A549 (cell line): ENCODE measurements around the gene IQGAP2. TPM values are rescaled to one million over a fixed set of nuclear protein-coding genes. Genes with fewer than 3 reads are reported as not detected.

ENCODE experiments used
- ATAC-seq, 2 experiments: fragments of 200-7000 bp in 1 of 2; fragments of >200 bp in 1 of 2; cut with Nextera tagmentation in 1 of 2; cut with Tn5 transposase in 1 of 2; 3 replicates each; pipeline versions ENCODE4 v1.8.0 to v1.9.1; 2018 to 2020; ENCODE audit warnings: mild to moderate bottlenecking in 1 of 2, moderate library complexity in 1 of 2
- CTCF ChIA-PET: fragments of 300-600 bp; sonication (Branson Sonifier 250); formaldehyde crosslinking; extraction: SDS; loops from one replicate; lab custom pipeline; 2021; ENCODE audit warnings: antibody characterized with exemption, inconsistent platforms; lab: Yijun Ruan, JAX
- POLR2A ChIA-PET: fragments of 350-600 bp; formaldehyde crosslinking; extraction: SDS; loops from one replicate; lab custom pipeline; 2021; ENCODE audit warnings: antibody characterized with exemption, inconsistent platforms; lab: Yijun Ruan, JAX
- DNase-seq, 2 experiments: peaks; one replicate each; pipeline versions ENCODE4 v3.0.0 to v3.0.0-alpha.2; 2011 to 2016; ENCODE audit warnings: low read depth in 1 of 2, low spot score in 1 of 2
- FAIRE-seq: peaks from 2 replicates; lab custom pipeline; 2011; peaks lifted over from hg19 to GRCh38; lab: Jason Lieb, UNC
- H3K27ac ChIP-seq, 2 experiments: fragments of >200 bp; sonication (Bioruptor Twin); formaldehyde crosslinking; 3 replicates each; pipeline ENCODE4 v1.5.1; 2016 to 2017
- H3K4me1 ChIP-seq: fragments of >200 bp; sonication (Bioruptor Twin); formaldehyde crosslinking; 3 replicates; pipeline ENCODE4 v1.6.1; 2016
- H3K4me2 ChIP-seq: fragments of >200 bp; sonication (Bioruptor Twin); formaldehyde crosslinking; 3 replicates; pipeline ENCODE4 v1.6.1; 2016
- H3K4me3 ChIP-seq: fragments of >200 bp; sonication (Bioruptor Twin); formaldehyde crosslinking; 3 replicates; pipeline ENCODE4 v1.5.1; 2016
- H3K9me3 ChIP-seq: fragments of >200 bp; sonication (Bioruptor Twin); formaldehyde crosslinking; 3 replicates; pipeline ENCODE4 v1.6.1; 2016
- ATOH8 ChIP-seq: fragments of 250-450 bp; sonication (Bioruptor Pico); IDR thresholded peaks from 2 replicates; pipeline ENCODE4 v1.5.0; 2020; ENCODE audit warnings: low read depth, mild to moderate bottlenecking, moderate library complexity
- CEBPB ChIP-seq, 2 experiments: fragments of >200 bp in 1 of 2; sonication (Bioruptor Twin) in 1 of 2; formaldehyde crosslinking in 1 of 2; IDR thresholded peaks; 2 replicates each; pipeline ENCODE4 v1.6.1; 2012 to 2016
- CHD2 ChIP-seq: fragments of 150-350 bp; IDR thresholded peaks from 2 replicates; pipeline ENCODE4 v1.6.1; 2014; ENCODE audit warnings: low read length; ENCODE audit not compliant: partially characterized antibody
- CHD4 ChIP-seq: fragments of 200-600 bp; sonication (generic); IDR thresholded peaks from 2 replicates; pipeline ENCODE4 v1.6.1; 2016; ENCODE audit warnings: antibody characterized with exemption, mild to moderate bottlenecking, borderline replicate concordance
- CTCF ChIP-seq: fragments of >200 bp; sonication (Bioruptor Twin); formaldehyde crosslinking; IDR thresholded peaks from 3 replicates; pipeline ENCODE4 v1.5.1; 2016
- EHMT2 ChIP-seq: fragments of 200-600 bp; sonication (generic); IDR thresholded peaks from 2 replicates; pipeline ENCODE4 v1.6.1; 2016; ENCODE audit warnings: antibody characterized with exemption, low read depth, mild to moderate bottlenecking, moderate library complexity
- FOSB ChIP-seq: fragments of 250-450 bp; sonication (Bioruptor Pico); IDR thresholded peaks from 2 replicates; pipeline ENCODE4 v1.5.0; 2020; ENCODE audit warnings: mild to moderate bottlenecking, moderate library complexity
- HDAC2 ChIP-seq: fragments of 200-600 bp; sonication (generic); IDR thresholded peaks from 2 replicates; pipeline ENCODE4 v1.6.1; 2016
- HMGXB4 ChIP-seq: fragments of 250-450 bp; sonication (Bioruptor Pico); IDR thresholded peaks from 2 replicates; pipeline ENCODE4 v1.5.0; 2021; ENCODE audit warnings: mild to moderate bottlenecking, moderate library complexity, borderline replicate concordance
- HOXA7 ChIP-seq: fragments of 250-450 bp; sonication (Bioruptor Pico); IDR thresholded peaks from 2 replicates; pipeline ENCODE4 v1.5.0; 2020; ENCODE audit warnings: mild to moderate bottlenecking, moderate library complexity
- HOXB13 ChIP-seq: fragments of 250-450 bp; sonication (Bioruptor Pico); IDR thresholded peaks from 2 replicates; pipeline ENCODE4 v1.5.0; 2020; ENCODE audit warnings: low read depth, mild to moderate bottlenecking, moderate library complexity
- HOXB5 ChIP-seq: fragments of 250-450 bp; sonication (Bioruptor Pico); IDR thresholded peaks from 2 replicates; pipeline ENCODE4 v1.5.0; 2020; ENCODE audit warnings: mild to moderate bottlenecking, moderate library complexity
- KDM1A ChIP-seq: fragments of 200-600 bp; sonication (generic); IDR thresholded peaks from 2 replicates; pipeline ENCODE4 v1.6.1; 2016; ENCODE audit warnings: low read depth, mild to moderate bottlenecking
- NPAS2 ChIP-seq: fragments of 250-450 bp; sonication (Bioruptor Pico); IDR thresholded peaks from 2 replicates; pipeline ENCODE4 v1.8.0; 2022; ENCODE audit warnings: mild to moderate bottlenecking, moderate library complexity, borderline replicate concordance
- NR3C1 ChIP-seq: fragments of >200 bp; sonication (Bioruptor Twin); formaldehyde crosslinking; IDR thresholded peaks from 3 replicates; pipeline ENCODE4 v1.6.1; 2017
- PBX3 ChIP-seq: IDR thresholded peaks from 2 replicates; pipeline ENCODE4 v1.6.1; 2012
- PHF8 ChIP-seq: fragments of 200-600 bp; sonication (generic); IDR thresholded peaks from 2 replicates; pipeline ENCODE4 v1.6.1; 2016; ENCODE audit warnings: low read depth, mild to moderate bottlenecking, antibody characterized with exemption, moderate library complexity, borderline replicate concordance
- POLR2A ChIP-seq: IDR thresholded peaks from 2 replicates; pipeline ENCODE4 v1.6.1; 2012; ENCODE audit warnings: mild to moderate bottlenecking, low read length
- RAD21 ChIP-seq, 2 experiments: fragments of >200 bp in 1 of 2; sonication (Bioruptor Twin) in 1 of 2; formaldehyde crosslinking in 1 of 2; IDR thresholded peaks in 1 of 2; conservative IDR thresholded peaks in 1 of 2; 2 replicates in 1 of 2; 3 replicates in 1 of 2; pipeline ENCODE4 v1.6.1; 2012 to 2018; ENCODE audit warnings: inconsistent platforms in 1 of 2
- RARB ChIP-seq: fragments of 250-450 bp; sonication (Bioruptor Pico); IDR thresholded peaks from 2 replicates; pipeline ENCODE4 v1.8.0; 2021; ENCODE audit warnings: mild to moderate bottlenecking, moderate library complexity
- RFX5 ChIP-seq: fragments of 450-650 bp; IDR thresholded peaks from 2 replicates; pipeline ENCODE4 v1.7.1; 2014; ENCODE audit warnings: antibody characterized with exemption, mild to moderate bottlenecking, moderate library complexity
- RNF2 ChIP-seq: fragments of 200-600 bp; sonication (generic); IDR thresholded peaks from 2 replicates; pipeline ENCODE4 v1.6.1; 2016; ENCODE audit warnings: low read depth, mild to moderate bottlenecking, antibody characterized with exemption, moderate library complexity, borderline replicate concordance
- SMC3 ChIP-seq: fragments of >200 bp; sonication (Bioruptor Twin); formaldehyde crosslinking; IDR thresholded peaks from 3 replicates; pipeline ENCODE4 v1.6.1; 2018; ENCODE audit warnings: inconsistent platforms
- TFCP2L1 ChIP-seq: fragments of 250-450 bp; sonication (Bioruptor Pico); IDR thresholded peaks from 2 replicates; pipeline ENCODE4 v1.5.0; 2021; ENCODE audit warnings: mild to moderate bottlenecking
- ZFP36 ChIP-seq: fragments of 450-650 bp; IDR thresholded peaks from 2 replicates; pipeline ENCODE4 v1.6.1; 2014; ENCODE audit warnings: borderline replicate concordance; ENCODE audit not compliant: partially characterized antibody
- ZNF302 ChIP-seq: fragments of 250-450 bp; sonication (Bioruptor Pico); IDR thresholded peaks from 2 replicates; pipeline ENCODE4 v1.9.0; 2021; ENCODE audit warnings: inconsistent platforms, mild to moderate bottlenecking, moderate library complexity
- WGBS: methylation state at CpG from one replicate; pipeline ENCODE4 v1.1.6; 2017; ENCODE audit errors: missing lambda C conversion rate; 5-methylcytosine and 5-hydroxymethylcytosine counted together
- polyA plus RNA-seq, 4 experiments: library from polyadenylated mRNA; depleted of rRNA in 3 of 4; stranded (reverse); fragments of >200 nt; fragmentation: RNase III in 1 of 4; extraction: RNeasy Plus Mini Kit Qiagen cat#74134 plus additional on column Dnase treatment in 1 of 4; gene quantifications; 2 replicates in 3 of 4; 3 replicates in 1 of 4; pipeline ENCODE4 v1.2.3, GENCODE V29; 2011 to 2017

Gene IQGAP2
- polyA plus RNA-seq, 2 of the 4 experiments (the other 2 are of a cell fraction), result 5.3 to 10.1 TPM

- ATAC-seq (no peak), DNase-seq (no peak), FAIRE-seq (no peak)
- TF ChIP-seq CTCF (no peak), EHMT2 (no peak), PHF8 (no peak), NPAS2 (CRISPR knock-in tag) (no peak), ZNF302 (CRISPR knock-in tag) (no peak), CHD2 (no peak), RNF2 (no peak), CHD4 (no peak), HOXB5 (no peak), ATOH8 (CRISPR knock-in tag) (no peak), HDAC2 (no peak), PBX3 (no peak), RFX5 (no peak), ZFP36 (no peak), HOXB13 (CRISPR knock-in tag) (no peak), KDM1A (no peak), TFCP2L1 (CRISPR knock-in tag) (no peak), HOXA7 (CRISPR knock-in tag) (no peak), SMC3 (no peak)
- H3K4me3 ChIP-seq, result no peak overlapping the region
- no peaks in the 10 kb centered on the region for H3K9me3 ChIP-seq
- ChIA-PET CTCF (interaction anchor here (1.1 to 1.4 kb wide), 3 partner anchors 15 to 111 kb away, joined by 3 to 5 read pairs (median 3); no protein-coding TSS in a partner anchor), POLR2A (no interaction called here)
- no peaks in the 10 kb centered on the region for H3K4me1 ChIP-seq
- H3K27ac ChIP-seq, result no peak overlapping the region
- no peak overlapping the region for H3K4me2 ChIP-seq
Observed at GRCh38 chr5:76673125-76673524, 270.0 kb downstream of the IQGAP2 start.

DNA sequence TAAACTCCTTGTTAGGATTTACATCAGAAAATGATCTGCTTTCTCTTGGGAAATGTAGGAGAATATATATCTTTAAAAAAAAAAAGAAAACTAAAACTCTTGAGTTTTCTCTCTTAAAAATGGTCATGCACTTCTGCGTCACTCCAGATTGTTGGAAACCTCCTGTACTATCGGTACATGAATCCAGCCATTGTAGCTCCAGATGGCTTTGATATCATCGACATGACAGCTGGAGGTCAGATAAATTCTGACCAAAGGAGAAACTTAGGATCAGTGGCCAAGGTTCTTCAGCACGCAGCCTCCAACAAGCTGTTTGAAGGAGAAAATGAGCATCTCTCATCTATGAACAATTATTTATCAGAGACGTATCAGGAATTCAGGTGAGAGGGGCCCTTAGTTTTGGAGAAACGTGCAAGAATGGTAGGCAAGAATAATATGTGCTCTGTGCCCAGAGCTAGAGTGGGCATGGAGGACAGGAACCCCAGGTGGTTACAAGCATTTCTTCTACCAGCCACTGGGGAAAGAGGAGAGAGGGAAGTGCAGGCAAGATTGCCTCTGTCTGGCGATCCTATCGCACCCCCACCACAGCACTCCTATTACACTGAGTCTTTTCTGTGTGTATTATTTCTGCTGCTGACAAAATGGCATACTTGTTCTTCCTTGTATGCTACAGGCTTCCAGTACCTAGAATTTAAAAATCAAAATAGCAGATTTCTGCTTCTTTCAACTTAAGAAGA, 271.4 kb downstream of the IQGAP2 start:
- TF ChIP-seq CHD2 (no peak), RARB (no peak), RAD21 (conservative IDR thresholded peaks at IDR 0.05 in 1 of 2, IDR thresholded peaks at IDR 0.05 in 1 of 2) (no peak), FOSB (no peak), HMGXB4 (no peak), NR3C1 (no peak), CEBPB (IDR thresholded peaks at IDR 0.05) (no peak), POLR2A (no peak)
- TF ChIP-seq, all 56 proteins: peak for 0
- FAIRE-seq, result peak; percentile 49
- DNase-seq, result peak in 1 of 2 experiments; percentile 14
- no peak overlapping the region for H3K4me3 ChIP-seq
- 71% methylated on average over 8 of the region's 8 CpGs for WGBS
- no peaks in the 10 kb centered on the region for H3K9me3 ChIP-seq
- ChIA-PET POLR2A (no interaction called here), CTCF (no interaction called here)
- peak; percentile 62 to 79; a peak in 4 of 6 replicates for ATAC-seq
- no peaks in the 10 kb centered on the region for H3K4me1 ChIP-seq
- no peak overlapping the region for H3K4me2 ChIP-seq
- no peak overlapping the region for H3K27ac ChIP-seq
